C1 segment of cervical spinal cord (tissue), 14 donors: ENCODE data around the gene LSM4.
"Not testable (repeated sequence)": the region's sequence is repeated elsewhere in the genome, so short reads cannot be mapped to it uniquely, and the experiment has no call there.

Experiments
- DNase-seq, 14 donors: peaks; one replicate each; lab custom pipeline; 2025; lab: John Stamatoyannopoulos, UW

LSM4 gene

GRCh38 chr19:18322759-18323460 is at the start of gene LSM4:
Gene LSM4 (minus strand): TSS chr19:18323076. CDS start chr19:18323020, 56 bp downstream.
- peak; percentile 86 to 97 (median 94) for DNase-seq

- no peak for DNase-seq
Observed at GRCh38 chr19:18368504-18369222, 45.8 kb upstream of the LSM4 start.

- DNase-seq = no peak
Observed at GRCh38 chr19:18366021-18366435, 43.2 kb upstream of the LSM4 start.

DNA sequence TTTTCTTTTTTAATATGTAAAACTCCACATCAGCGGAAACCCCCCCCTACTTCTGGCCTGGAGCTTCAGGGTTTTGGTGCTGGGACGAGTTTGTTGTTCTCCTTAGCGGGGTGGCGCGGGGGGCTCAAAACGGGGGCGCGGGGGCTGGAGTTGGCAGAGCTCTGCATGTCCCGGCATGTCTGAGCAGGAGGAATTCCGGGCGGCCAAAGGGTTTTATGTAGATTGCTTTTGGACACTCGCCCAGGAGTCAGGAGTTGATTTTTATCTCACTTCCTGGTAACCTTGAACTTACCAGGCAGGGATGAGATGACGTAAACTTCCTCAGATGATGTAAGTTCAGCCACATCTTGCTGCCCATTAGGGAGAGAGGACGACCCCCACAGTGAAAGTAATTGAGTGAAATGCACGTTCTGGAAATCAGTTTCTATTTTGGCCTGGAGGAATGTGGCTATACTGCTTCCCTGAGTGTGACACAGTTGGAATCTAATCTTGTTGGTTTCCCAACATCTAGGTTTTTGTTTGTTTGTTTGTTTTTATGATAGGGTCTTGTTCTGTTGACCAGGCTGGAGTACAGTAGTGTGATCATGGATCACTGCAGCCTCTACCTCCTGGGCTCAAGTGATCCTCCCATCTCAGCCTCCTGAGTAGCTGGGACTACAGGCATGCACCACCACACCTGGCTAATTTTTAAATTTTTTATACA is 42.1 kb upstream of the LSM4 start:
- DNase-seq = peak in 4 of 14 donors; percentile 1 to 19 (median 9)

GRCh38 chr19:18364277-18364825 is 41.5 kb upstream of the LSM4 start:
- DNase-seq = not testable (repeated sequence)

DNA sequence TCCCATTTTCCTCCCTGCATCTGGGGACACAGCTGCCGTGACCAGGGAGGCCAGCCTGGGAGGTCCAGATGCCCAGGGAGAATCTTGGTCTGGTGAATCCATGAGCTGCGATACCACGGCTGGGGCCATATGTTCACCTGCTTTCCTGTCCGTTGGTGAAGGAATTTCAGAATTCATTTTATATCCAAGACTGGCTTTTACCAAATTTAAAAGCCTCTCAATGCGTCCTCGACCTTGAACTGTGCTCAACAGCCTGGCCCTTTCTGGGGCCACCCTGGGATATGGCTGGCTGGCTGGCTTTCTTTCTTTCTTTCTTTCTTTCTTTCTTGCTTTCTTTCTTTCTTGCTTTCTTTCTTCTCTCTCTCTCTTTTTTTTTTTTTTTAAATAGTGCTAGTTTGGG is 40.9 kb upstream of the LSM4 start:
- no peak for DNase-seq

- no peak for DNase-seq
Observed at GRCh38 chr19:18362934-18363542, 40.2 kb upstream of the LSM4 start.

- DNase-seq = no peak
Observed at GRCh38 chr19:18361646-18362045, 38.8 kb upstream of the LSM4 start.

GRCh38 chr19:18357041-18357440 is 34.2 kb upstream of the LSM4 start:
- no peak for DNase-seq

GRCh38 chr19:18354743-18355142 is 31.9 kb upstream of the LSM4 start:
- not testable (repeated sequence) for DNase-seq

DNA sequence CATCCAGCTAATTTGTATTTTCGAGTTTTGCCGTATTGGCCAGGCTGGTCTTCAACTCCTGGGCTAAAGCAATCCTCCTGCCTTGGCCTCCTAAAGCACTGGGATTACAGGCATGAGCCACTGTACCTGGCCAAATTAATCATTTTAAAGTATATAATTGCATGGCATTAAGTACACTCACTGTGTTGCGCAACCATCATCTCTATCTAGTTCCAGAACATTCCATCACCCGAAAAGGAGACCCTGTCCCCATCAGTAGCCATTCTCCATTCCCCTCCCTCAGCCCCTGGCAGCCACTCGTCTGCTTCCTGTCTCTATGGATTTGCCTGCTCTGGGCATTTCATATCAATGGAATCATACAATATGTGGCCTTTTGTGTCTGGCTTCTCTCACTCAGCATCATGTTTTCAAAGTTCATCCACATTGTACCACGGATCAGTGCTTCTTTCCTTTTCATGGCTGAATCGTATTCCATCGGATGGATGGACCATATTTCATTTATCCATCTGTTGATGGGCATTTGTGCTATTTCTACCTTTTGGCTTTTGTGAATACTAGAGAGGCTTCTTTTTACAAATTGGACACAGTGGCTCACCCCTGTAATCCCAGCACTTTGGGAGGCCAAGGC is 30.6 kb upstream of the LSM4 start:
- DNase-seq = no peak

DNA sequence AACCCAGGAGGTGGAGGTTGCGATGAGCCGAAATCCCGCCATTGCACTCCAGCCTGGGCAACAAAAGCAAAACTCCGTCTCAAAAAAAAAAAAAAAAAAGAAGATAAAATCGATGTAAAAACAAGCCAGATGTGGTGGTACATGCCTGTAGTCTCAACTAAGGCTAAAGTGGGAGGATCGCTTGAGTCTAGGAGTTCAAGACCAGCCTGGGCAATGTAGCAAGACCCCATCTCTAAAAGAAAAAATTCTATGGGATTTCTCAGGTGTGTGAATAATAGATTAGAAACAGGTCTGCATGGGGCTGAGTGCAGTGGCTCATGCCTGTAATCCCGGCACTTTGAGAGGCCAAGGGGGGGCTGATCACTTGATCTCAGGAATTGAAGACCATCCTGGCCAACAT is 28.7 kb upstream of the LSM4 start:
- DNase-seq = no peak

- DNase-seq = no peak
Observed at GRCh38 chr19:18350490-18350889, 27.6 kb upstream of the LSM4 start.

GRCh38 chr19:18349524-18350128 is 26.8 kb upstream of the LSM4 start:
- DNase-seq = no peak

DNA sequence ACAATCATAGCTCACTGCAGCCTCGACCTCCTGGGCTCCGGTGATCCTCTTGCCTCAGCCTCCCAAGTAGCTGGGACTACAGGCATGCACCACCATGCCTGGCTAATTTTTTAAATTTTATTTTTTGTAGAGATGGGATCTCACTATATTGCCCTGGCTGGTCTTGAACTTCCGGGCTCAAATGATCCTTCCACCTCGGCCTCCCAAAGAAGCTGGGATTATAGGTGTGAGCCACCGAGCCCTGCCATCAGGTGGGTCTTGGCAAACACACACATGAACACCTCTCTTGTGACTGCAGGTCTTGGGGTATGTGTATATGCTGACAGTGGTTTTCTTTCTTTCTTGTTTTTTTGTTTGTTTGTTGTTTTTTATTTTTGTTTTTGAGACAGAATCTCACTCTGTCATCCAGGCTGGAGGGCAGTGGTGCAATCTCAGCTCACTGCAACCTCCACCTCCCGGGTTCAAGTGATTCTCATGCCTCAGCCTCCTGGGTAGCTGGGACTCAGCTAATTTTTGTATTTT is 26.0 kb upstream of the LSM4 start:
- DNase-seq = not testable (repeated sequence)

DNA sequence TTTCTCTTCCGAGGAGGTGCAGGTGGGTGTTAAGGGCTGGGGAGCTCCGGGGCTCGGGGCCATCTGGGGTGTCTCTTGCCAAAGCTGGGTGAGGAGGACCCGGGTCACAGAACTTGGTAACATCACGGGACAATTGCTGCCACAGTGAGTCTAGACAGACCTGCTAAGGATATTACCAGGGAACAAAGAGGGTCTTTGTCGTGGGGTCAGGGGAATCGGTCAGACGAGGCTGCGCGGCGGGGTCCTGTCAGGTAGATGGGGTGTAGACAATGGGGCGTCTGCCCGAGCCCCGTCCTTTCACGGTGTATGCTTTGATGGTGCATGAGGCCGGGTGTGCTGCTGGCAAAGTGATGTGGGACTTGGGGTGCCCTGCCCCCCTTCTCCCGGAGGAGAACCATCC is 25.3 kb upstream of the LSM4 start:
- DNase-seq = no peak

DNA sequence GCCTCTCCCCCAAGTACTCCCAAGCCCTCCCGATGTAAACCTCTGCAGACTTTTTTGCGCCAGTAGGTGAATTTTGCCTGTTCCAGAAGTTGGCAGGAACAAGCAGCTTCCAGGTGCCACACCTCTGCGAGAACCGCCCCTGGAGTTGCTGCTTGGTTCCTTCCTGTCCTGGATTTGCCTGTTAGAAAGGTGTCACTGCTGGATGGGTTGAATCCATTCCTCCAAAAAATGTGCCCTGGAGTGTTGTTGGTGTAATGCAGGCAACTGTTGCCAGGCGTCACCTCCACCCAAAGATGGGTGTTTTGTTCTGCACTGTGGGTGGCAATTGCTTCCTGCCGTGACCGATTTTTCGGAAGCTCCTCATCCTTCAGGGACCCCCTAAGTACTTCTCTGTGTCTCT is 23.2 kb upstream of the LSM4 start:
- no peak for DNase-seq

DNA sequence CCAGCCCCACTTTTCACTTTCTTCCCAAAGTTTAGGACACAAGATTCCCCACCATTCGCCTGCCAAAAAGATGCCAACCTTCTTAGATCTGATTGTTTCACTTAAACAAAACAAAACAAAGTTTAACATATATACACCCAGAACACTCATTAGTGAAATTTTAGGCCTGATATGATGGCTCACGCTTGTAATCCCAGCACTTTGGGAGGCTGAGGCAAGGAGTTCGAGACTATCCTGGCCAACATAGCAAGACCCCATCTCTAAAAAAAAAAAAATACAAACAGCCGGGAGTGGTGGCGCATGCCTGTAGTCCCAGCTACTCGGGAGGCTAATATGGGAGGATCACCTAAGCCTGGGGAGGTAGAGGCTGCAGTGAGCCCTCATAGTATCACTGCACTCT is 22.4 kb upstream of the LSM4 start:
- no peak for DNase-seq

DNA sequence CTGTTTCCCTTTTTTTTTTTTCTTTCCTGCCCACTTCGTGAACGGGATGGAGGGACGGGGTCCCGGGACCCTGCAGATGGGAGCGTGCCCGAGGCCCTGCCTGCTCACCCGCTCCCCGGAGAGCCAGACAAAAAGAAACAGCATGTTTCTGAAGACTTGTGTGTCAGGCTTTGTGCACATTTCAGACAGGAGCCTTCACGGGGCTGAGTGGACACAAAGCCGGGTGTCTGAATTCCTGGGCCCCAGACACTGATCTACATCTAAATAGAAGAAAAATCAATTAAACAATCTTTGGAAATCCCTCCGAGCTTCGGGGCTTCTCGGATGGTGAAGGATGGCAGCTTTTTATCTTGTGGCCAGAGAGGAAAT is 21.7 kb upstream of the LSM4 start:
- DNase-seq = peak in 2 of 14 donors; percentile 4 to 10

DNA sequence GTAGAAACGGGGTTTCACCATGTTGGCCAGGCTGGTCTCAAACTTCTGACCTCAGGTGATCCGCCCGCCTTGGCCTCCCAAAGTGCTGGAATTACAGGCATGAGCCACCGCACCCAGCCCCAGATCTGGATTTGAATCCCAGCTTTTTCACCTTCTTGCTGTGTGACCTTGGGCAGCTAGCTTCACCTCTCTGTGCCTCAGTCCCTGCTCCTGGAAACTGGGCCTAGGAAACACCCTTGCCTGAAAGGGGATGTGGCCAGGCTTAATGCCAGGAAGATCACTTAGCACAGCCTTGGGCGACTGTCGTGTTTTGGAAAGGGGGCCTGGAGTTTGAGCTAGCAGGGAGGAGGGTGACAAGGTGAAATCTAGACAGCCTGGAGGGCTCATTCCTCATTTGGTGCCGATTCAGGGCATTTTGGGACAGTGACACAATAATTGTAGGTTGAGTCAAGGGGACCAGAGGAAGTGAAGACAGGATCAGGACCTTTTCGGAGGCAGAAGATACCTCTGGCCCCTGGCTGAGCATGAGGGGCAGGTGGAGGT is 19.3 kb upstream of the LSM4 start:
- DNase-seq = no peak
